ENCODE results near the gene ACOT6.

ACOT6 gene

GRCh38 chr14:73594491-73594890, 17.8 kb upstream of the ACOT6 start:
- H3K4me3 ChIP-seq (ENCODE audit: control insufficient read depth in 1 of 7, extremely low read depth in 1 of 7, insufficient read depth in 4 of 7, low read depth in 2 of 7, low read length in 6 of 7): no peak overlapping the region
- CTCF ChIA-PET: no interaction called here
- DNase-seq: no peak
- H3K36me3 ChIP-seq (ENCODE audit: control insufficient read depth in 4 of 4, insufficient read depth in 4 of 4, low read length in 3 of 4): no peaks in the 10 kb centered on the region
- peaks cover 0 to 2% (median 0%) of the 10 kb centered on the region in 5 experiments for H3K27me3 ChIP-seq (replicated peaks in 2 of 5; ENCODE audit: control insufficient read depth in 4 of 5, insufficient read depth in 5 of 5, low read length in 4 of 5)
- no peak overlapping the region for H3K27ac ChIP-seq (ENCODE audit: insufficient read depth in 1 of 2, low read depth in 1 of 2, low read length in 2 of 2, poor library complexity in 1 of 2, severe bottlenecking in 2 of 2)
- POLR2A ChIA-PET: no interaction called here
- peaks cover 0 to 8% (median 3%) of the 10 kb centered on the region in 4 experiments for H3K4me1 ChIP-seq (ENCODE audit: control extremely low read depth in 1 of 4, control insufficient read depth in 4 of 4, insufficient read depth in 4 of 4, low read length in 3 of 4)
- no peaks in the 10 kb centered on the region for H3K9me3 ChIP-seq (ENCODE audit: control extremely low read depth in 1 of 5, control insufficient read depth in 4 of 5, insufficient read depth in 2 of 5, low read depth in 1 of 5, low read length in 4 of 5)
- 91% methylated on average over 6 of the region's 9 CpGs for WGBS (ENCODE audit: insufficient coverage)

DNA sequence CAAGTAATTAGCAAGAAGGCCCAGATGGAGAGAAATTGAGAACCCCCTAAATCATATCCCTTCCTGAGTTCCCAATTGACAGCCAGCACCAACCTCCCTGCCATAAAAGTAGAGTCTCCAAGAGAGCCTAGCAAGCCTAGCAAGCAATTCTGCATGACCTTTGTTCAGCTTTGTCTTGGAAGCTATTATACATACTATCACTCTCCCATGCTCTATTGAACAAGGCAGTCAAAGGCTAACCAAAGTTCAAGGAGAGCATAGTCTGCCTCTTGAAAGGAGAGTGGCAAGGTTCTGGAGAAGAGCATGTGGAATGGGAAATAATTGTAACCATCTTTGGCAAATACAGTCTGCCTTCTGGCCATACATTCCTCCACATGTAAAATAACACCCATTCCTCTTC, 12.8 kb upstream of the ACOT6 start:
- POLR2A ChIA-PET: interaction anchor here (0.6 kb wide), 1 partner anchor 78 kb away, joined by 5 read pairs; no protein-coding TSS in a partner anchor
- no peak for DNase-seq
- H3K27ac ChIP-seq (ENCODE audit: insufficient read depth in 1 of 2, low read depth in 1 of 2, low read length in 2 of 2, poor library complexity in 1 of 2, severe bottlenecking in 2 of 2): no peak overlapping the region
- CTCF ChIA-PET: interaction anchor here (1.5 kb wide), 1 partner anchor 13 kb away, joined by 3 read pairs; no protein-coding TSS in a partner anchor
- no peaks in the 10 kb centered on the region for H3K27me3 ChIP-seq (replicated peaks in 2 of 5; ENCODE audit: control insufficient read depth in 4 of 5, insufficient read depth in 5 of 5, low read length in 4 of 5)
- H3K36me3 ChIP-seq (ENCODE audit: control insufficient read depth in 4 of 4, insufficient read depth in 4 of 4, low read length in 3 of 4): no peaks in the 10 kb centered on the region
- H3K4me1 ChIP-seq (ENCODE audit: control extremely low read depth in 1 of 4, control insufficient read depth in 4 of 4, insufficient read depth in 4 of 4, low read length in 3 of 4): peaks cover 0 to 4% (median 0%) of the 10 kb centered on the region in 4 experiments
- no peak overlapping the region for H3K4me3 ChIP-seq (ENCODE audit: control insufficient read depth in 1 of 7, extremely low read depth in 1 of 7, insufficient read depth in 4 of 7, low read depth in 2 of 7, low read length in 6 of 7)
- no peaks in the 10 kb centered on the region for H3K9me3 ChIP-seq (ENCODE audit: control extremely low read depth in 1 of 5, control insufficient read depth in 4 of 5, insufficient read depth in 2 of 5, low read depth in 1 of 5, low read length in 4 of 5)

DNA sequence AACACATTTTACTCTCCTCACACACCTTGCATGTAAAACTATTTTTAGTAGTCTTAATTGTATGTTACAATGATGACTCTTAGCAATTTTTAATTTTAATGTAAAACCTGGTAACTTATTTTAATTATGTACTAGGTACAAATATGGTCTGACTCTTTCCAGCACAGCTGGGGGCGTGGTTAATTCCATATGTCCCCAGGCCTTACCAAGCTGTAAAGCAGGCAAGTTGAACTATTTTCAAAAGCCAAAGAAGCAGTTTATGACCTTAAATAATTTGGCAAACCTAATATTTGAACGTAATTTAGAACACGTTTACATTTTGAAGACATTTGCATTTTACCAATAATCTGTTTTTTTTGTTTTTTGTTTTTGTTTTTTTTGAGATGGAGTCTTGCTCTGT, 9.3 kb upstream of the ACOT6 start:
- H3K9me3 ChIP-seq (ENCODE audit: control extremely low read depth in 1 of 5, control insufficient read depth in 4 of 5, insufficient read depth in 2 of 5, low read depth in 1 of 5, low read length in 4 of 5): no peaks in the 10 kb centered on the region
- ChIA-PET CTCF (no interaction called here), POLR2A (interaction anchor here (0.7 kb wide), 1 partner anchor 36 kb away, joined by 3 read pairs; no protein-coding TSS in a partner anchor)
- no peak overlapping the region for H3K4me3 ChIP-seq (ENCODE audit: control insufficient read depth in 1 of 7, extremely low read depth in 1 of 7, insufficient read depth in 4 of 7, low read depth in 2 of 7, low read length in 6 of 7)
- no peaks in the 10 kb centered on the region for H3K36me3 ChIP-seq (ENCODE audit: control insufficient read depth in 4 of 4, insufficient read depth in 4 of 4, low read length in 3 of 4)
- WGBS (ENCODE audit: insufficient coverage): 100% methylated on average over 1 of the region's 3 CpGs
- H3K27me3 ChIP-seq (replicated peaks in 2 of 5; ENCODE audit: control insufficient read depth in 4 of 5, insufficient read depth in 5 of 5, low read length in 4 of 5): no peaks in the 10 kb centered on the region
- H3K27ac ChIP-seq (ENCODE audit: insufficient read depth in 1 of 2, low read depth in 1 of 2, low read length in 2 of 2, poor library complexity in 1 of 2, severe bottlenecking in 2 of 2): no peak overlapping the region
- peaks cover 0 to 4% (median 0%) of the 10 kb centered on the region in 4 experiments for H3K4me1 ChIP-seq (ENCODE audit: control extremely low read depth in 1 of 4, control insufficient read depth in 4 of 4, insufficient read depth in 4 of 4, low read length in 3 of 4)
- DNase-seq: no peak

DNA sequence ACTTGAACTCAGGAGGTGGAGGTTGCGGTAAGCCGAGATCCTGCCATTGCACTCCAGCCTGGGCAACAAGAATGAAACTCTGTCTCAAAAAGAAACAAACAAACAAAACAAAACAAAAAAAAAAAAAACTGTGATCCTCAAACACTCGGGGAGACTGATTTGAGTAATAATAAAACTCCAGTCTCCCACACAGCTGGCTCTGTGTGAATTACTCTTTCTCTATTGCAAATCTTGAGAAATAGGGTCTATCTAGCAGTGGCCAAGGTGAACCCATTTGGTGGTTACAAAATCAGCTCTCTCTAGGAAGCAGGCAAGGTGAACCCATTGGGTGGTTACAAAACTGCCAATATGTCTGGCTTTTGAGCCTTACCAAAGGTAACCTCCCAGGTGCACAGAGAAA, 6.0 kb upstream of the ACOT6 start:
- H3K27me3 ChIP-seq (replicated peaks in 2 of 5; ENCODE audit: control insufficient read depth in 4 of 5, insufficient read depth in 5 of 5, low read length in 4 of 5): no peaks in the 10 kb centered on the region
- DNase-seq: no peak
- no peak overlapping the region for H3K4me3 ChIP-seq (ENCODE audit: control insufficient read depth in 1 of 7, extremely low read depth in 1 of 7, insufficient read depth in 4 of 7, low read depth in 2 of 7, low read length in 6 of 7)
- peaks cover 0 to 4% (median 0%) of the 10 kb centered on the region in 4 experiments for H3K4me1 ChIP-seq (ENCODE audit: control extremely low read depth in 1 of 4, control insufficient read depth in 4 of 4, insufficient read depth in 4 of 4, low read length in 3 of 4)
- H3K36me3 ChIP-seq (ENCODE audit: control insufficient read depth in 4 of 4, insufficient read depth in 4 of 4, low read length in 3 of 4): no peaks in the 10 kb centered on the region
- ChIA-PET CTCF (interaction anchor here (1.9 kb wide), 1 partner anchor 27 kb away, joined by 4 read pairs; no protein-coding TSS in a partner anchor), POLR2A (no interaction called here)
- WGBS (ENCODE audit: insufficient coverage): 93% methylated on average over 2 of the region's 3 CpGs
- H3K27ac ChIP-seq (ENCODE audit: insufficient read depth in 1 of 2, low read depth in 1 of 2, low read length in 2 of 2, poor library complexity in 1 of 2, severe bottlenecking in 2 of 2): no peak overlapping the region
- no peaks in the 10 kb centered on the region for H3K9me3 ChIP-seq (ENCODE audit: control extremely low read depth in 1 of 5, control insufficient read depth in 4 of 5, insufficient read depth in 2 of 5, low read depth in 1 of 5, low read length in 4 of 5)

GRCh38 chr14:73607241-73607640, 5.1 kb upstream of the ACOT6 start:
- peaks cover 0 to 3% (median under 1%) of the 10 kb centered on the region in 4 experiments for H3K4me1 ChIP-seq (ENCODE audit: control extremely low read depth in 1 of 4, control insufficient read depth in 4 of 4, insufficient read depth in 4 of 4, low read length in 3 of 4)
- ChIA-PET CTCF (interaction anchor here (1.9 kb wide), 1 partner anchor 26 kb away, joined by 4 read pairs; no protein-coding TSS in a partner anchor), POLR2A (no interaction called here)
- H3K27ac ChIP-seq (ENCODE audit: insufficient read depth in 1 of 2, low read depth in 1 of 2, low read length in 2 of 2, poor library complexity in 1 of 2, severe bottlenecking in 2 of 2): no peak overlapping the region
- H3K4me3 ChIP-seq (ENCODE audit: control insufficient read depth in 1 of 7, extremely low read depth in 1 of 7, insufficient read depth in 4 of 7, low read depth in 2 of 7, low read length in 6 of 7): no peak overlapping the region
- H3K36me3 ChIP-seq (ENCODE audit: control insufficient read depth in 4 of 4, insufficient read depth in 4 of 4, low read length in 3 of 4): no peaks in the 10 kb centered on the region
- DNase-seq: no peak
- no peaks in the 10 kb centered on the region for H3K27me3 ChIP-seq (replicated peaks in 2 of 5; ENCODE audit: control insufficient read depth in 4 of 5, insufficient read depth in 5 of 5, low read length in 4 of 5)
- WGBS (ENCODE audit: insufficient coverage): no CpG with 5 or more reads among the region's 1 CpG
- no peaks in the 10 kb centered on the region for H3K9me3 ChIP-seq (ENCODE audit: control extremely low read depth in 1 of 5, control insufficient read depth in 4 of 5, insufficient read depth in 2 of 5, low read depth in 1 of 5, low read length in 4 of 5)

- CTCF ChIA-PET: no interaction called here
Observed at GRCh38 chr14:73610687-73611086, 1.6 kb upstream of the ACOT6 start.

GRCh38 chr14:73613046-73613383, 698 bp downstream of the ACOT6 start:
- 3% methylated on average over 11 of the region's 13 CpGs for WGBS (ENCODE audit: insufficient coverage)
- H3K4me3 ChIP-seq (ENCODE audit: control insufficient read depth in 1 of 7, extremely low read depth in 1 of 7, insufficient read depth in 4 of 7, low read depth in 2 of 7, low read length in 6 of 7): peak overlapping the region; percentile 23 to 85 (median 75)
- peaks cover 0 to 4% (median 0%) of the 10 kb centered on the region in 5 experiments for H3K27me3 ChIP-seq (replicated peaks in 2 of 5; ENCODE audit: control insufficient read depth in 4 of 5, insufficient read depth in 5 of 5, low read length in 4 of 5)
- DNase-seq: no peak
- CTCF ChIA-PET: interaction anchor here (0.6 to 1.5 kb wide), 10 partner anchors 9 to 171 kb away, joined by 3 to 5 read pairs (median 3); no protein-coding TSS in a partner anchor
- H3K27ac ChIP-seq (ENCODE audit: insufficient read depth in 1 of 2, low read depth in 1 of 2, low read length in 2 of 2, poor library complexity in 1 of 2, severe bottlenecking in 2 of 2): no peak overlapping the region
- H3K4me1 ChIP-seq (ENCODE audit: control extremely low read depth in 1 of 4, control insufficient read depth in 4 of 4, insufficient read depth in 4 of 4, low read length in 3 of 4): peaks cover 0 to 9% (median 6%) of the 10 kb centered on the region in 4 experiments
- H3K36me3 ChIP-seq (ENCODE audit: control insufficient read depth in 4 of 4, insufficient read depth in 4 of 4, low read length in 3 of 4): no peaks in the 10 kb centered on the region
- POLR2A ChIA-PET: interaction anchor here (0.6 kb wide), 1 partner anchor 34 kb away, joined by 3 read pairs; no protein-coding TSS in a partner anchor
- no peaks in the 10 kb centered on the region for H3K9me3 ChIP-seq (ENCODE audit: control extremely low read depth in 1 of 5, control insufficient read depth in 4 of 5, insufficient read depth in 2 of 5, low read depth in 1 of 5, low read length in 4 of 5)

More at GRCh38 chr14:73610687-73611086, 1.6 kb upstream of the ACOT6 start:
- Histone ChIP-seq H3K27ac (ENCODE audit: insufficient read depth in 1 of 2, low read depth in 1 of 2, low read length in 2 of 2, poor library complexity in 1 of 2, severe bottlenecking in 2 of 2) (no peak overlapping the region), H3K9me3 (ENCODE audit: control extremely low read depth in 1 of 5, control insufficient read depth in 4 of 5, insufficient read depth in 2 of 5, low read depth in 1 of 5, low read length in 4 of 5) (no peaks in the 10 kb centered on the region), H3K36me3 (ENCODE audit: control insufficient read depth in 4 of 4, insufficient read depth in 4 of 4, low read length in 3 of 4) (no peaks in the 10 kb centered on the region), H3K4me1 (ENCODE audit: control extremely low read depth in 1 of 4, control insufficient read depth in 4 of 4, insufficient read depth in 4 of 4, low read length in 3 of 4) (peaks cover 0 to 9% (median 6%) of the 10 kb centered on the region in 4 experiments), H3K27me3 (replicated peaks in 2 of 5; ENCODE audit: control insufficient read depth in 4 of 5, insufficient read depth in 5 of 5, low read length in 4 of 5) (peaks cover 0 to 4% (median 0%) of the 10 kb centered on the region in 5 experiments), H3K4me3 (ENCODE audit: control insufficient read depth in 1 of 7, extremely low read depth in 1 of 7, insufficient read depth in 4 of 7, low read depth in 2 of 7, low read length in 6 of 7) (no peak overlapping the region)
- 40% methylated on average over 1 of the region's 2 CpGs for WGBS (ENCODE audit: insufficient coverage)
- POLR2A ChIA-PET: no interaction called here
- no peak for DNase-seq

Measured in common myeloid progenitor, CD34-positive (primary cell).